GM21526 (cell line): ENCODE data around the gene GIMD1.
"Not testable (repeated sequence)": the region's sequence is repeated elsewhere in the genome, so short reads cannot be mapped to it uniquely, and the experiment has no call there.

ENCODE experiments used
- ATAC-seq: cut with Tn5 transposase; IDR thresholded peaks from one replicate; pipeline ENCODE4 v1.9.1; 2021; ENCODE audit warnings: moderate library complexity; ENCODE audit not compliant: unreplicated experiment, low FRiP score

The GIMD1 gene

DNA sequence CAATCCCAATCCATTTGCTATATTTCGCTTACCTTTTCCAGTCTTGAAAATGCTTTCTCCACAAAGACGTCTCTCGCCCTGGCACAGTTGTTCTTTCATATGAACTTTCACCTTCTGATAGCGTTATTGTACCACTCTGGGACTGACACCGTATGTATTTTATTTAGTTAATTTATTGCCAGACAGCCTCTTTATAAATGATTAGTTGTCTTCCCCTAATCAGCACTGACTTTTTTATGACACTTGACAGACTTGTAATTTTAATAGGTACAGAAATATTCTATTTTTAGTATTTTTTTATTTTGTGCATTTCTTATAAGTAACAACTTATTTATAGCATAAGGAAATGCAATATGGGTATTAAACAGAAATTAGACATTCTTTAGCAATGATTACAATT, at the start of gene GIMD1:
TSS of gene GIMD1 (minus strand) at position 101 of the 400 bp plus-strand sequence. CDS start 1,343 bp downstream, outside the sequence.
- ATAC-seq: no peak

GRCh38 chr4:106414366-106414765, 45.8 kb upstream of the GIMD1 start:
- ATAC-seq: no peak

DNA sequence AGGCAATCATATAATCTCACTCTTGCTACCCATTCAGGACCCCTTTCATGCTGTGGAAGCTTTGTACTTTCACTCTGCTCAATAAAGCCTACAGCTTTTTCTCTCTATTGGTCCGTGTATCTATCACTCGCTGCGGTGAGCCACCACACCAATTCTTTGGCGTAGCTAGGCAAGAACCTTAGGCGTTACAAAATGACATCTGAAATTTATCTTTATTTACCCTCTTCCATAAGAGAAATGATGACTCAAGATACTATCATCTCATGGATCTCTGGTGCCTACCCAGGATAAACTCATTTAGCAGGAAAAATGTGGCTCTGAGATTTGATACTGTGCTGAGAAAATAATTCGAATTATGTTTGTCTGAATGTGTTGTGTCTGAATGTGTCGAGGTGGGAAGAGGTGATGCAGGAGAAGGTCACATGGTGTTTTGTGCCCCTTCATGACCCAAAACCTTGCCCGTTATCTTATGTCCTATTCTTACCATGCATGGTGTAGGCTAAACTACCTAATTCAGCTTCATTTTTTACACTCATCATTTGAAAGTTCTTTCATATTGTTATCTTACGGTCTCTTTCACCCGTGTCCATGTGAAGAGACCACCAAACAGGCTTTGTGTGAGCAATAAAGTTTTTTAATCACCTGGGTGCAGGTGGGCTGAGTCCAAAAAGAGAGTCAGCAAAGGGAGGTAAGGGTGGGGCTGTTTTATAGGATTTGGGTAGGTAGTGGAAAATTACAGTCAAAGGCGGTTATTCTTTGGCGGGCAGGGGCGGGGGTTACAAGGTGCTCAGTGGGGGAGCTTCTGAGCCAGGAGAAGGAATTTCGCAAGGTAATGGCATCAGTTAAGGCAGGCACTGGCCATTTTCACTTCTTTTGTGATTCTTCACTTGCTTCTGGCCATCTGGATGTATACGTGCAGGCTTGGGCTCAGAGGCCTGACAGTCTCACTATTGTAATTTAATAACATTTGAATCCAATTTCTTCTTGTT, 41.6 kb upstream of the GIMD1 start:
- no peak for ATAC-seq

DNA sequence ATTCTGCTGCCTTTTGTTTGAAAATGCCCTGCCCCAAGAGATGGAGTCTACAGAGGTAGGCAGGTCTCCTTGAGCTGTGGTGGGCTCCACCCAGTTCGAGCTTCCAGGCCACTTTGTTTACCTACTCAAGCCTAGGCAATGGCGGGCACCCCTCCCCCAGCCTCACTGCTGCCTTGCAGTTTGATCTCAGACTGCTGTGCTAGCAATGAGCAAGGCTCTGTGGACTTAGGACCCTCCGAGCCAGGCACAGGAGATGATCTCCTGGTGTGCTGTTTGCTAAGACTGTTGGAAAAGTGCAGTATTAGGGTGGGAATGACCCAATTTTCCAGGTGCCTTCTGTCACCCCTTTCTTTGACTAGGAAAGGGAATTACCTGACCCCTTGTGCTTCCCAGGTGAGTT, 39.4 kb upstream of the GIMD1 start:
- not testable (repeated sequence) for ATAC-seq

- no peak for ATAC-seq
These were observed 32.6 kb upstream of the GIMD1 start for GRCh38 chr4:106401157-106401556.

DNA sequence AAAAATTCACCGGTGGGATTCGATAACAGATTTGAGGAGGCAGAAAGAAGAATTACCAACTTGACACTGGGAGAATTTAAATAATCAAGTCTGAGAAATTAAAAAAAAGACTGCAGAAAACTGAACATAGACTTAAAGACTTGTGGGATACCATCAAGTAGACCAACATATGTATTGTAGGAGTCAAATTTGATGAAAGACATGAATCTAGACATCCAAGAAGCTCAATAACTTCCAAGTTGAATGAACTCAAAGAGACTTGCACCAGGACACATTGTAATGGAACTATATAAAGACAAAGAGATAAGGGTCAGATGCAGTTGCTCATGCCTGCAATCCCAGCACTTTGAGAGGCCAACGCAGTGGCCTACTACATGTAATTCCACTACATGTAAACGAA, 30.3 kb upstream of the GIMD1 start:
- ATAC-seq: not testable (repeated sequence)

GRCh38 chr4:106395582-106395981, 27.0 kb upstream of the GIMD1 start:
- ATAC-seq: no peak

- no peak for ATAC-seq
These were observed 17.3 kb upstream of the GIMD1 start for GRCh38 chr4:106385853-106386393.

DNA sequence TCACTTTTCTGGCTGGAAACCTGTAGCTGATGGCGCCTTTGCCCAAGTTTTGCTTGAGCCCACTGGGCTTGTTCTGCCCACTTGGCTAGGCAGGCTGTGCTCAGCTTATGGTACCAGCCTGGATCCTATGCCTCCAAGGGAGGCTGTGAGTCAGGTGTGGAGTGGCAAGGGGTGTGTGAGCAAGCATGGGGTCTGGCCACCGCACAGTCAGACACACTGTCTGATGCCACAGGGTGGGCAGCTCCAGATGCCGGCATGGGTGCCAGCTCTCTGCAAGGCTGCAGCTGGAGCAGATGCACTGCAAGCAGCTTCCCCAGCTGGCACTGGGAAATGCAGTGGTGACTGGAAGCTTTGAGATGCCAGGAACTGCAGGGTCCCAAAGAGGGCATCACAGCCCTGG, 16.3 kb upstream of the GIMD1 start:
- ATAC-seq: no peak

- no peak for ATAC-seq
These were observed 11.6 kb upstream of the GIMD1 start for GRCh38 chr4:106380179-106380578.

- no peak for ATAC-seq
These were observed 4.4 kb upstream of the GIMD1 start for GRCh38 chr4:106373026-106373425.

- ATAC-seq: no peak
These were observed 2.6 kb upstream of the GIMD1 start for GRCh38 chr4:106371161-106371560.

GRCh38 chr4:106370214-106370613, 1.6 kb upstream of the GIMD1 start:
- no peak for ATAC-seq

DNA sequence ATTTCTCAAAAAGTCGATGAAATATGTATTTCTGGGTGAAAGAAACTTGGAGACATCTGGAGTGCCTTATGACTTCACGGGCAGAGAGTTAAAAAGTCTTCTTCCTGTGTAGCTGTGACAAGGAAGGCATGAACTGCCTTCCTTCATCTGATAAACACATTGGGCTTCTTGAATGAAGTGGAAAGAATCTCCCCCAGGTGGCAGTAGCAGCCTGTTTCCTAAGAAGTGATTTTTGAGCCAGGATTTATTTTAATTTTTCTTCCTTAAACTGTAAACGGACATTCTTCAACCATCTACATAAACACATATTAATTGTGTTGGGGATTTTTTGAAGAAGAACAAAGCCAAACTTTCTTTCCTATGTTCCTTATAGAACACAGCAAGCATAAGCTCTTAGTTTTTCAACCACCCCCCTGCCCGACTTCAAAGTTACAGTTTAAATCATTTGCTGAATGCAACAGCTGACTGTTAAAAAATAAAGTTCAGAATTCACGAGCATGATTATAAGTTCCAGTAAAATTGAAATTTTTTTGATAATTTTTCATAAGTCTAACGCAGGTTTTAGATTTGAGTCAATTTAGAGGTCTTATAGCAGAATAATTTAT, 980 bp upstream of the GIMD1 start:
- peak; percentile 82 for ATAC-seq

- ATAC-seq: no peak
These were observed 1.5 kb downstream of the GIMD1 start for GRCh38 chr4:106367072-106367471.

DNA sequence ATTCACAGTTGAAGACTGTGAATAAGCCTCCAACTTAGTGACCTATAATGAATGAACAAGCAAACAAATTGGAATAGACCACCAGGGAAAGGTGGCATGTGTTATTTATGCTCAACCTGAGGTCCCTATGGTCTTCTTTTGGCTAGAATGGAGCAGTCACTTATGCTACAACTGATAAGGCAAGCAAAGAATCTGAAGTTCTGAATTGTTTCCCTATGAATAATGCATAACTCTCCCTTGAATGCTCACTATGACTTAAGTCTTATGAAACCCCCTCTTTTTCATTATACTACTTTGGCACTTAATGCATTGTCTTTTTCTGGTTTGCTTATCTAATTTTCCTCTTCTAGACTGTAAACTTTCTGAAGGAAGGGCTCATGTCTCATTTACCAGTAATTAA, 2.6 kb downstream of the GIMD1 start:
- ATAC-seq: no peak

DNA sequence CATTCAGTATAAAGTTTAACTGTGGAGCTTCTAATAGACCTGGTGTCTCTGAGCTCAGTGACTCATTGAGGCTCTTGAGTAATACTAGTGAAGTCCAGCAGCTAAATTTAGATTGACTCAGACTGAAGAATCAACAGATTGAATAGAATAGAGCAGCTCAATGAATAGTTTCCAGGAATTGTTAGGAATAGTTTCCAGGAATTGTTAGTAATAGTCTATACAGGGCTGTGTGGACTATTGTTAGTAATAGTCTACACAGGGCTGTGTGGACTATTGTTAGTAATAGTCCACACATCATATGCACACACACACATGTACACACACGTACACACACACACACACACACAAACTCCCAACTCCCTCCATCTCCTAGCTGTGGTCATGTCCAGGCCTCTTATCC, 3.0 kb downstream of the GIMD1 start:
- no peak for ATAC-seq

GRCh38 chr4:106364282-106364681, 4.3 kb downstream of the GIMD1 start:
- no peak for ATAC-seq

GRCh38 chr4:106362086-106362825, 6.3 kb downstream of the GIMD1 start:
- ATAC-seq: no peak

GRCh38 chr4:106358899-106359298, 9.7 kb downstream of the GIMD1 start:
- no peak for ATAC-seq

- ATAC-seq: no peak
These were observed 13.4 kb downstream of the GIMD1 start for GRCh38 chr4:106355193-106355592.
